NCI-H2107 (cell line): ENCODE measurements around the gene KCNIP1.

Experiments
- DNase-seq: peaks from one replicate; lab custom pipeline; 2025; lab: John Stamatoyannopoulos, UW

Gene KCNIP1

DNA sequence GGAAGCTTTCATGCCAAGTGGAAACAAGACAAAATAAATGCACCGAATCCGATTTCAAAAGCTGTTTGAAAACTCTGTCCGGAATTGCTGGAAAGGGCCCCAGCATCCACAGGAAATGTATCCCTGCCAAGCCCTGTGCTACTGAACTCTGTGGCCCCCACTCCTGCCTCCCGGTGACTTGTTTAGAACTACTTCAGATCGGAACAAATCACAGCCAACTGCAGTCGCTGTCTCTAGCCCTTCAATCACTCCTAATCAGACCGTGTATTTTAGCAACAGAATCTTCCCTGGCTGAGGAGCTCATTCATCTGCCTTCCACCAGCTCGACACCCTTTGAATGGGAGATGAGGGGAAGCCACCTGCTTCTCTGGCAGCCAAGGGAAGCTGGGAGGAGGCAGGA lies 94.1 kb downstream of the KCNIP1 start:
- DNase-seq: no peak

DNA sequence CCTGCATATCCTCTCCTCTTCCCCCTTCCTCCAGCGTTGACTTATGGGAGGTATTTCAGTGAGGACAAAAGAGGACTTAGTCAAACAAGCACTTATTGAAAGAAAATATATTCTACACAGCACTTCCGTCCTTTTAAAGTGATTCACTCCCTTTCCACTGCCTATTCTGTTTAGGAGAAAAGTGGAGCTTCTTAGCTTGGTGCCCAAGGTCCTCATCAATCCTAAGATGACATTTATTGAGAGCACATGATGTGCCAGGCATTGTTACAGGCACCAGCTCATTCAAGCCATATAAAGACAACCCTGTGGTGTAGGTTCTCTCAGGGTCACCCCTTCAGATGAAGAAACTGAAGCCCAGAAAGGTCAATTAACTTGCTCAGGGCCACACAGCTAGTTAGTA lies 95.9 kb downstream of the KCNIP1 start:
- DNase-seq: no peak

DNA sequence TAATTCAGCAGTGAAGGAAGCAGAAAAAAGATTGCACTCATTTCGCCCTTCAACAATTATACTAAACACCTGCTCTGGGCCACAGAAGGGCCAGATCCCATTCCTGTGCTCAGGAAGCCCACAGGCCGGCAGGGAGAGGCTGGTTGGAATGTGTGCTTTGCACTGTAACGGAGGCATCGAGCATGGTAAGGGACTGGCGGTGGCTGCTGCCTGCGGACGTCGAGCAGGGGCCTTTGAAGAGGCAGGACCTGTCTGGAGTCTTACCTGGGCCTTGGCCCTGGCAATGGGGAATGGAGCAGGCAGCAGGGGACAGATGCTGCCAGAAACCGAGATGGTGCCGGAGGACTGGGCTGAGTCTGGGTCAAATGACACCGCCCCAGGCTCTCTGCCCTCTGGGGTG lies 97.8 kb downstream of the KCNIP1 start:
- DNase-seq: no peak

DNA sequence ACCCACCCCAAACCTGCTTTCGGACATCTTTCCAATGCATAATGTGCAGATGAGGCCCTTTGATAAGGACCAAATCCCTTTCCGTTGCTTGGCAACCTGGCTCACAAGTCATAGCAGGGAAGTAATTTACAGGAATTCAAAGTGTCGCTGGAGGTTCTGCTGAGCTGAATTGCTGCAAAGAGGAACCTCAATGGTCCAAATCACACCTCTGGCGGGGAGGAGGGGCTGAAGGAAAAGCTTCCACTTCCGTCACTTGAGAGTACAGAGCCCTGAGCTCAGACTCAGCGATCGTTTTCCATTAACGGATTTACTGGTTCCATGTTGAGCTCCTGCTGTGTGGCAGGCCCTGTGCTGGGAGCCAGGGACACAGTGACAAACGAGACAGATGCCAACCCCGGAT lies 99.3 kb downstream of the KCNIP1 start:
- no peak for DNase-seq

DNA sequence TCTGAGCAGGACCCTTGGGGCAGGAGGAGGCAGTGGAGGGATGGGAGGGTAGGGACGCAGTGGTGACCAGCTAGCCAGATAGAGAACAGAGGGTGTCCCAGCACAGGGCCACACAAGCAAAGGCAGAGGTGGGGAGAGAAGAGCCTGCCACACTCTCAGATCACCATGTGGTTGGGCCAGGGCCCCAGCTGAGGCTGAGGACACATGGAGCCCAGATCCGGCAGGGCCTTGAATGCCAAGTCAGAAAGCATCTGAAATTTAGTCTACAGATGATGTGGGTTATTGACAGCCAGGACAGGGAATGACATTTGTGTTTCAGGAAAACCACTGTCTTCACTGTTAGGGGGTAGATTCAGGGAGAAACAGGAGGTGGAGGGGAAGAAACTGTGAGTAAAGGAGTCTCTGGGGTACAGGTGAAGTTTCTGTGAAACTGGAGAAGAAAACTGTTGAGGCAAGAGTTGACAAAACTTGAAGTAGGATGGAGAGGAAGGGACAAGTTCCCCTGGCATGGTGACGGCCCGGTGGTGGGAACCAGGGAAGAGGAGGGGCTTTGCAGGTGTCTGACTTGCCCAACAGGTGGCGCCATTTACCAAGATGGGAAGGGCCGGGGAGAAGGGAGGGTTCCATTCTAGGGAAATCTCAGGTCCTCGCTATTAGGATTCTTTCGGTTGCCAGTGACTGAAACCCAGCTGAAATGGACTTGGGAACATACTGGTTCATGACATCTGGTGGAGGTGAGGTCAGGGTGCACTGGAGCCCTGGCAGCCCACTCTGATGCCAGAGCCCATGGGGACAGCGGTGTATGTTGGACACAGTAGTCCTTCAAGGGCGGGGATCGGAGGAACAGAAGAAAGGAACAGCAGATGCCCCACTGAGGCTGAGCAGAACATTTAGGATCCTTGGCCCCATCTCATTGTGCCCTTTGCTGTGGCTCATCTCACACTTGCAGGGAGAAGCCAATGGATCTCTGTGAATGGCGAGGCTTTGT lies 100.1 kb downstream of the KCNIP1 start:
- DNase-seq: no peak

DNA sequence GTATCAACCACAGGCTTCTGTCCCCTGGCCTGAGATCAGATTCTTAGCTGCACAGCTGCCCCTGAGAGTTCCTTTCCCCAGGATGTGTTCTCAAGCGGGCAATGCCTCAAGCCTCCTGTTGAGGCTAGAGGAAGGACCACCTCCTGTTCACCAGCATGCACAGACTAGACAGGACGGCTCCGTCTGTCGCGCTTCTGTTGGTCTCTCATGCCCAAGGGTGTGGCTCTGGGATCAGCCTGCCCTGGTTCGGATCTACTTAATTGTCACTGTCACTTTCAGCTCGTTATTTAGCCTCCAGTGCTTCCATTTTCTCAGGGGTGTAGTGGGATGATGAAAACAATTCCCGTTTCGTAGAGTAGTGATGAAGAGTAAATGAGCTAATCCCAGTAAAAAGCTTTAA lies 103.1 kb downstream of the KCNIP1 start:
- DNase-seq: no peak

DNA sequence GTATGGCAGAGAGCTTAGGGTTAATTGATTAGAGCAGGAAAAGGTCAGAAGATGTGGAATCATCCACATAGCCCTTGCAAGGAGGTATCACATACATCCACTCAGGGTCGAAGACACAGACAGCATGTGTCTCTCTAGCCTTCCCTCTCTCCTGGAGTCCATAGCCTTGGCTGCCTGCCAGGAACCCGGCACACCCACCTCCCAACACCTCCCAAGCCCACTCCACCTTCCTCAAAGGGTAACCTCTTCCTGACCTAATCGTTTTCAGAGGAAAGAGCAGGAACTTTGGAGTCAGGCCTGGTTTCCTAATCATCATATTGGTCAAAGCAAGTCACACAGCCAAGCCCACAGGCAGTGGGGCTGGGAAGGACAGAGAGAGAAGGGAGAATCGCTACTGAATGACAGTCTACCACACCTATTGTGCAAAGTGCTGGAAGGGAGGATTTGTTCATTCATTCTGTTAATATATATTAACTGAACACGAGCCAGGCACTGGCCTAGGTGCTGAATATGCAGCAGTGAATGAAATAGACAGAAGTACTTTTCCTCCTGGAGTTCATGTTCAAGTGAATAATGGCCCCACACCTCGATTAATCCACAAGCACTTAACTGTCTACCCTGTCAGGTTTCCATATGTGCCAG lies 107.8 kb downstream of the KCNIP1 start:
- DNase-seq: no peak

DNA sequence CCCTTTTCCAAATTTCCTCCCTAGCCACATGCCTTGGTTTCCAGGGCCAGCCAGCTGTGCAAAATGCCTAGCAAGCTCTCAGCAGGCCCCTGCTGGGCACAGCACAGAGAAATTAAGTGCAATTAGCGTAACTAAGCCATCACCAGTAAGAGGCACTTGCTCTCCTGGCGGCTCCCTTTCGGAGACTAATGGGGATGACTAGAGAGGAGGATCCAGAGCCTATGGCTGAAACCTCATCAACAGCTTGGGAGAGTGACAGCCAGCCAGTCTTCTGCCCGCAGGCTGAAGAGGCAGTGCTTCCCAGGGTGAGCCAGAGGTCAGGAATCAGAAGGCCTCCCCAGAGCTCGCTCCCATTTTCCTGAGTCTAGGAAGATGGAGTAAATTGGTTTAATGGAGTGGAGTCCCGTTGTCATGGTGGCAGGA lies 108.4 kb downstream of the KCNIP1 start:
- DNase-seq: no peak

DNA sequence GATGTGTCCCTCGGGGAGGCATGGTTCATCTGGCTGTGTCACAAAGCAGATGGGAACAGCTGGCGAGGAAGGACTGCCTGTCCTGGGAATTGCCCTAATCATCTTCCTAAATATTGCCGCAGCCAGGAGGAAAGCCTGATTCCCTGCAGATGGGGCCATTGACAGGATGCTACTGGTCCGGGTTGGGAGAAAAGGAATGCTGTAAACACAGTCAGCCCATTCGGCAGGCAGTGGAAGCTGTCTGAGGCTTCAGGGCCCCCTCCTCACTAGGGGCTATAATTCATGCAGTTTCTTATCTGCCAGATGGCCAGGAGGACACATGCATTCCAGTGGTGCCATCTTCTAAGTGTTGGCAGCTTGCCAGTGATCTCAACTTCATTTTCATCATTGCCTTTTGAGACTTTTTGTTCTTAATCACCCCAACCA lies 110.3 kb downstream of the KCNIP1 start:
- DNase-seq: no peak

DNA sequence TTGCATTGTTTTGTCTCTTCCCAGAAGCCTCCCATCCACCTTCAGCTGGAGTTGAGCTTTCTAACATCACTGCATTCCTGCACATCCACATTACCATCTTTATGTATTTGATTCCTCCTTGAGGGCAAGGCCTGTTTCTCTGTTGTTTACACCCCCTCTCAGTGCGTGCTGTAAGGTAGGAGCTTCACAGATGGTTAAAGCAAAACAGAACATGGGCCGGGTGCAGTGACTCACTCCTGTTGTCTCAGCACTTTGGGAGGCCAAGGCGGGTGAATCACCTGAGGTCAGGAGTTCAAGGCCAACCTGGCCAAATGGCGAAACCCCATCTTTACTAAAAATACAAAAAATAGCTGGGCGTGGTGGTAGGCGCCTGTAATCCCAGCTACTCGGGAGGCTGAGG lies 110.9 kb downstream of the KCNIP1 start:
- no peak for DNase-seq

DNA sequence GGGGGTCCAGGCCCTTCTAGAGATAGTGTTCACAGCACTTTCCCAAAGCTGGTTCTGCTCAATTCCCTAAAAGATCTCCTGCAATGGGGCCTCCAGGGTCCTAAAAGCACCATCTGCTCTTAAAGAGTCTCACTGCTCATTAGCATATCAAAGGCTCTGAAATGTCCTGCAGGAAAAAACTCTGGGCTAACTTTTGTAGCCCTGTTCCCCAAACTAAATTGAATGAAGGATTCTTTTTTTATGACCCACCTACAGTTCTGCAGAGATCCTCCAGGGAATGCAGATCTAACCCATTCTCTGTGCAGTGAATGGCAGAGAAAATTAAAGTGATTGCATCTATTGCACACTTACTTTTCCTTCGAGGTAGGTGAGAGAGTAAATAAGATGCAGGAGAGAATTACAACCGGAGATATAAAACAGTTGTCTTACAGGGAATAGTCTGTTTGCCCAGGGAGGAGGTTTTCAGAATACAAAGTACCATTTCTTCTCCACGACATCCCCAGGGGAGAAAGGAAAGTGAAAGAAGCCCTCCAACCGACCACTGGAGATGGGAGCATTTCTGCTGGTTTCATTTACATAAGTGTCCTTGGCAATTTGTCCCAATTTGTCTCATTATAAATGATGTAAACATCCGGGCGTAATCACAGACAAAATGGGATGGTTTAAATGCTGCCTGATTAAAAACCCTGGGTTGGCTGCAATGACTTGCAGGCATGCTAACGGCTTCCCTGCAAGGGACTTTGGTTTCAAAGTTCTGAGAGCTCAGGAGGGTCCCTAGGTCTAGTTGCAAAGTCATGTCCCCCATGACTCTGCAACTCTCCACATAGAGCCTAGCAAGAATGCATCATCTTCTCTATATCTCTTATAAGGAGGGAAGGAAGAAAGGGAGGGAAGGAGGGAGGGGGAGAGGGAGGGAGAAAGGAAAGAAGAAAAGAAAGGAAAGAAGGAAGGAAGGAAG lies 114.0 kb downstream of the KCNIP1 start:
- DNase-seq: no peak

DNA sequence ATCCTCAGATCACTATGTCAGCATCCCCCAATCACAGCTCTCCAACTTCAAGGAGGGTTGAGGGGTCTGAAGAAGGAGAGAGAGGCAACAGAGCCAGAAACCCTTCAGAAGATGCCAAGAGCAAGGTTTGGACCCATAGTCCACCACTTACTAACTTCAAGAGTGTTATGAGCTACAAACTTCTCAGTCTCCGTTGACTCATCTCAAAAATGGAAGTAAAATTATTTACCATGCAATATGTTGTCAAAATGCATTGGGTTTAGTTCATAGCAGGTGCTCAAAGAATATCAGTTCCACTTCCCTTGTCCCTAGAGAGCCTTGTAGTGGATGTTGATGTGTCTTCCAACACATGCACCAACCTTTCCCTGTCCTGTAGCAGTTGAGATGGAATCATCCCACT lies 116.0 kb downstream of the KCNIP1 start:
- no peak for DNase-seq

DNA sequence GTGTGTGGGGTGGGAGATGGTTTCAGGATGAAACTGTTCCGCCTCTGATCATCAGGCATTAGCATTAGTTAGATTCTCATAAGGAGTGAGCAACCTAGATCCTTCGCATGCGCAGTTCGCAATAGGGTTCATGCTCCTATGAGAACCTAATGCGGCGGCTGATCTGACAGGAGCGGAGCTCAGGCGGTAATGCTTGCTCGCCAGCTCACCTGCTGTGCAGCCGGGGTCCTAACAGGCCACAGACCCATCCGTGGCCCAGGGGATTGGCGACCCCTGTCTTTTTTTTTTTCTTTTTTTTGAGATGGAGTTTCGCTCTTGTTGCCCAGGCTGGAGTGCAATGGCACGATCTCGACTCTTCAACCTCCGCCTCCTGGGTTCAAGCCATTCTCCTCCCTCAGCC lies 119.1 kb downstream of the KCNIP1 start:
- no peak for DNase-seq

DNA sequence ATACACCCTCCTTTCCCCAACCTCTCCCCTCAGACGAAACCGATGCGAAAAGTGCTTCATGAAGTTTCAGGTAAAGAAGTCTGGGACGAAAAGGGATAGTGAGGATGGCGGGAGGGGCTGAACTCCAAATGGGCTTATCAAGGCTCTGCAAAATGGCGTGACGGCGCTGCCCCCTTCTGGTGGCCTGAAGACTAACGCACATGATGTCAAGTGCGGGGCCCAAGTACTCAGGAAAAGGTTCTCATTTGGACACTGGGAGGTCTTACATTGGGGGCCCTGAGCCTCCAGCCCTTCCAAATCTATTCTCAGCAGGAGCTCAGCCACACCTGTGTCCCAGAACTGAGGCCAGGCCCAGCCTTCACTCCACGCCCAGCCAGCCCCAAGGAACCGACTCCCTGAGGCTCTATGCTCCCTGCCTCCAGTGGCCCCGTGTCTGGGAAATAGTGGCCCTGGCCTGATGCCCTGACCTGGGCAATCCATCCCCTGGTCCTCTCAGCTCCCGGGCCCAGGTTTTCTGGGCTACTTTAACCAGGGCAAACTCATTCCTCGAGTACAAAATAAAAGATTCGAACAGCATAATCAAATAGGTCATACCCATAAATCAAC lies 119.9 kb downstream of the KCNIP1 start:
- no peak for DNase-seq

DNA sequence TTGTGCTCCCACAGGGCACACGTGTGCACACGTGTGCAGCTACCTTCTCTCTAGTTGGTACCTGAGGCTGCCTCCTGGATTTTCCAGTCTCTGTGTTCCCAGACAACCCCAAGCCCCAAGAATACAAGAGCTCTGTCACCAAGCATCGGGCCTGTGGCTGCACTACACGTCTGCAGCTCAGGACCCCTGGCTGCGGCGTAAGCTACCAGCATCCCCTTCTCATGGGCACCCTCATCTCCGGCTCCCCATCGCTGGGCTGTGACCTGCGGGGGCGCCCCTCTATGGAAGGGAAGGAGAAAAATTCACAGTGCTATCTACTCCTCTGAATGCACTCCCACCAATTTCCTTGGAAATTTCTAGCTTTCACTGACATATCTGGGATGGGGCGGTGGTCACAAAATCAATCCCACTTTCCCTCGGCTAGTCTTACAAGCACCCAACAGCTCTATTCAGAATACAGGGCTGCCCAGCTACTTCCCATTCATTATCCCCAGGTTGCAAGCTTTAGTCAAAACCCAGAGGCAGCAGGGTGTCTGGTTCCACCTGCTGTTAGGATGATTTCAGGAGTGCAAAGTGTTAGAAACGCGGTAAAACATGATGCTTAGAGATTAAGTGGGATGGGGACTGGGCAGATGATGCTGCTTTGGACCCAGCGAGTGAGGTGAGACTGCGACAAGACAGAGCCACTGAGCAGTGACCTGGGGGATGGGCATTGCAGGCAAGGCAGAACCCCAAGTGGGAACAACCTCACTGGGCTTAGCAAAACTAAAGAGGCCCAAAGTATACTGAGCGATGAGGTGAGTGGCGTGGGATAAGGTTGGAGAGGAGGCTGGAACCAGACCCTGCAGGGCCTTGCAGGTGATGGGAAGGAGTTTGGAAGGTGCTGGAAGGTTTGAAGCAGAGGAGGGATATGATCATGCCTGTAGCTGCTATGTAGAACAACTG lies 121.7 kb downstream of the KCNIP1 start:
- DNase-seq: peak; percentile 8

DNA sequence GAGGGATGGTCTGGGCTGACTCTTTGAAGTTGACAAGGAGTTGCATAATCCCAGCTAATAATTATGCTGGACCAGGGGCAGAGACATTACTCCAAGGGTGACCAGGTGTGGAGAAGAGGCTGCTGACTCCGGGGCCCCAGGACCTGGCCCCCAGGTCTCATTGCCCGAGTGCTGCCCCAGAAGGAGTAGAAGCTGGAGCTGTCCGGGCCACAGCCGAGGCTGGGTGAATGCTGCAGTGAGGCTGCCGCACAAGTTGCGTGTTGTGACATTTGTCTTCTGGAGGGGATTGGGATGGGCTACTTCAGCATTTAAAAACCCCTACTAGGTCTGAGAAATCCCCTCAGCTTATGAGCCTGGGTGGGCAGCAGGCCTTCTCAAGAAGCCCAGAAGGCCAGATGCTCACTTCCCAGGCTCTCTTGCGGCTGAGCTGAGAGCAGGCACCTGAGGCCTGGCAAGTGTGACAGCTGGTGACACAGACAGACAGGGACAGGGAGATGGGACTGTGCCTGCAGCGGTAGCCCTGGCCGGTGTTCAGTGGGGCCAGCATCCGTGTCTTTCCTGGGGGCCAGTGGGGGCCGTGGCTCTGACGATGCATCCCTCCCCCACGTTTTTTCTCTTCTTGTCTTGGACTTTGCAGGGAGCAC lies 122.8 kb downstream of the KCNIP1 start:
- DNase-seq: no peak

DNA sequence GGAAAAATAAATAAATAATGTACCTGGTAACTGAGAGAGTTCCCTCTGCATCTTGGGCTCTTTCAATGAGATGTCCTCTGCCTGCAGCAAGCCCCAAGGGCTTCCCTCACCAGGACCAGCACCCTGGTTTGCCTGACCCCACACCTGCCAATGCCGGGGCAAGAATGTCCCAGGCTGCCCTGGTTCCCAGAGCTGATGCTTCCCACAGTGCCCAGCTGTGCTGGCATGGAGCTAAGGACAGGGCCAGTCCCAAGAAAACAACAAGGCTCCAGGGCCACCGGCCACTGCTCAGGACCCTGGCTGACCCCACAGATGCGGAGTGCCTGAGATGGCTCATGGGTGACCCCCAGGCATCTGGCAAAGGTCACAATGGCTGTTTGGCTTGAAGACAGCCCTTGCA lies 123.5 kb downstream of the KCNIP1 start:
- DNase-seq: no peak

DNA sequence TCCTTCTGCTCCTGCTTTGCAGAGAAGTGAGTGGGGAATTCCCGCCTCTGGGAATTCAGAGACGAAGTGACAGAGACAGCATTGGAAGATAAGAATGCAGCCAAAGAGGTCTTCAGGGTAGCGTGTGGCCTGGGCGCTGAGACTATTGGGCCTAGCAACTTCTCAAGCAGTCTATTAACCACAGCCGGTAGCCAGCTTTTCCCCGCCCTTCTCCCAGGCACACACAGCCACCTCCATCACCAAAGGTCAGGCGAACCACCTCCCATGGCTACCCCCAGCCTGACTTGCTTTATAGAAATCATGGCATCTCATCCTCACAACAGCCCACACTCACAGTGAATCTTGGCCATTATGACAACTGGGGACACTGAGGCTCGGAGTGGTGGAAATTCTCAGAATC lies 124.2 kb downstream of the KCNIP1 start:
- DNase-seq: no peak

DNA sequence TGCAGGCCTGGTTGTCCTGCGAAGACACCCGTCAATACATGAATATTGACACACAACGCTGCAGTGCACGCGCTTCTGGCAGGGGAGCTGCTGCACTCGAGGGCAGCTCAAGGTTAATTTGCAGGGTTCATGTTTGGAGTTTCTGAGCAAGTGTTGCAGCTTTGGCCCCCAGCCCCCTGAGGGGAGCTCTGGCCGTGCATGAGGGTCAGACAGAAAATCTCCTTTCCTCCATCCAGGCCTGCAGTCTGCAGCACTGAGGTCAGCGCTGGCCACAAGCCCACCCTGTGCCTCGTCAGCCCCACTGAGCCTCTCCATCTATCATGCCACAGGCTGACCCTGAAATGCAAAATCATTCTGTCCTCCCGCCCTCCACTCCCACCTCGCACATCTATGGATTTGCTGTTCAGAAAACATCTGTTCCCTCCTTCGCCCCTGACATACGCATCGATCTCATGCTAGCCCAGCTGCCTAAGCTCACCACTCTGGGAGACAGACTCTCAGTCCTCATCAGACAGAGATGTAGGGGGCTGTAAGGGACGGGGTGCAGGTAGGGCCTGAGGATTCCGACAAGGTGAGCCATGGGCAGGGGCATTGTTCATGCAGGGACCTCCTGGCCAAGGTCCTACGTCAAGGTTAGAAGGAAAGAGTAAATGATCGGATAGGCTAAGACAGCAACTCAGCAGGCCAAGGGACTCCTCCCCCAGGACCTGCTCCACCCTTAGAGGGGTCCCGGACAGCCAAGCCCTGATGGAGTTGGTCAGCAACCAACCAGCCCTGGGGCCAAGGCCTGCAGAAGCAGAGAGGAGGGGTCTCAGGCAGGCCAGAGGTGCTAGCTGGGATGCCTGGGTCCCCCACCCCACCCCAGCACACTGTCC lies 125.1 kb downstream of the KCNIP1 start:
- DNase-seq: no peak
